GM03348 (cell line): Measurements from ENCODE around the gene CT45A3.
"Not testable (repeated sequence)": the region's sequence is repeated elsewhere in the genome, so short reads cannot be mapped to it uniquely, and the experiment has no call there.

Experiments used
- DNase-seq: peaks from one replicate; pipeline ENCODE4 v3.0.0; 2012; ENCODE audit warnings: low spot score

Gene CT45A3

GRCh38 chrX:135768091-135768490 is at the start of gene CT45A3:
TSS of gene CT45A3 (minus strand) at chrX:135768191. CDS start at chrX:135764444, 3,747 bp downstream.
- not testable (repeated sequence) for DNase-seq

- not testable (repeated sequence) for DNase-seq
Observed at GRCh38 chrX:135802687-135803086, 34.7 kb upstream of the CT45A3 start, which contains the start of gene CT45A6. TSS of gene CT45A6 (minus strand) at chrX:135802787. CDS start at chrX:135798993, 3,794 bp downstream.

DNA sequence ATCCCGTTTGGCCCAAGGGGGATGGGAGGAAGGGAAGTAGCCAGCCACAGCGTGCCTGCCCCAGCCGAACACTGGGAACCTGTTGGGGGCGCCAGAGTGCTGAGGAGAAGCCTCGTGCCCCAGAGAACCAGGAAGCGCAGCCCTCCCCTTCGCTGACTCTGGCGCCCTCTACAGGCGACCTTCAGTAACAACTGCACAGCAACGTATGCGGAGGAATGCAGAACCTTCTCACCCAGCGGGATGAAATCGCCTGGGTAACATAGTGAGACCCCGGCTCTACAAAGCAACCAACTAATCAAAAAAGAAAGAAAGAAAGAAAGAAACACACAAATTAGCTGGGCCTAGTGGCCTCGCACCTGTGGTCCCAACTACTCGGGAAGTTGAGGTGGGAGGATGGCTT is 17.4 kb upstream of the CT45A3 start, which contains the start of gene CT45A5:
Gene CT45A5 (minus strand): TSS at position 101 of the 400 bp plus-strand sequence. CDS start 3,774 bp downstream, outside the sequence.
- not testable (repeated sequence) for DNase-seq

GRCh38 chrX:135744739-135745138 is 23.3 kb downstream of the CT45A3 start:
- DNase-seq: not testable (repeated sequence)

GRCh38 chrX:135741192-135741715 is 26.7 kb downstream of the CT45A3 start:
- DNase-seq: no peak

DNA sequence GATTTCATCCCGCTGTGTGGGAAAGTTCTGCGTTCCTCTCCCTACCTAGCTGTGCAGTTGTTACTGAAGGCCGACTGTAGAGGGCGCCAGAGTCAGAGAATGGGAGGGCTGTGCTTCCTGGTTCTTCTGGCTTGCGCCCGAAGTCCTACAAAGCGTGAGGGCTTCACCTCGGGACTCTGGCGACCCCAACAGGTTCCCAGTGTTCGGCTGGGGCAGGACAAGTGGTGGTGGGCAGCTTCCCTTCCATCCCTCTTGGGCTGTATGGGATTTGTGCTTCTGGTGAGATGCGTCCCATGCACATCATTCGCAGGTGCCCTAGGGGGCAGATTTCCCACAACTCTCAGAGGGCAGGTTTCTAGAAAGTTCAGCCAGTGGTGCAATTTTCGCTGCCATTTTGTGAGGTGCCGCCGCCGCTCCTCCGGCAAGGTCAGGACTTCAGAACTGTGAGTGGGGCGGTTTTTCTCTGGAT is 27.3 kb downstream of the CT45A3 start:
- DNase-seq: peak; percentile 4

DNA sequence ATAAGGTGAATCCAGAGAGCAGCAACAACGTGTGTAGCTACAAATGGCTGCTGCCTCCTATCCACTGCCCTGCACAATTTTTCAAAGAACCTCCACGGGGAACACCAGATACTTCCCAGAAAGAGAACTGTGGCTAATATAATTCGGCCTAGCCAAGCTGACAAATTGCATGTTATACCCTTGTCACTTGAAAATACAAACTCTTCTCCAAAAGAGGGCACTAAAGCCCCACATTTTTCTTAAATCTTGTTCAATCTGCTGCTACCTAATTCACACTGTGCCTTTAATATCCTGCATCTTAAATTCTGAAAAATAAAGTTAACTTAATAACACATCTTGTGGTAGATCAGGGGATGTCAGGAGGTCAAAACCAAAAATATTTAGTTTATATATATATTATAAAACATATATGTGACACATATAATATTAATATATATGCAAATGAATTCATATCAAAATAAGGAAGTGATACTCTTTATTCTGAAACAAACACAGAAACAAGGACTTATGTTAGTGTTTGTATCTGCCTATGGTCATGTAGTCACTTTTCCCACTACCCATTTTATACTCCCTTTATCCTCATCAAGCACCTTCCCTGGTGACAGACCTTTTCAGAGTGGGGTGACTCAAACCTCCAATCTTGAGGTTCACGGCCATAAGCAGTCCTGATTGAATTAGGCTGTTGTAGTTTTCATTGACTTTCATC is 30.5 kb downstream of the CT45A3 start:
- DNase-seq: no peak

DNA sequence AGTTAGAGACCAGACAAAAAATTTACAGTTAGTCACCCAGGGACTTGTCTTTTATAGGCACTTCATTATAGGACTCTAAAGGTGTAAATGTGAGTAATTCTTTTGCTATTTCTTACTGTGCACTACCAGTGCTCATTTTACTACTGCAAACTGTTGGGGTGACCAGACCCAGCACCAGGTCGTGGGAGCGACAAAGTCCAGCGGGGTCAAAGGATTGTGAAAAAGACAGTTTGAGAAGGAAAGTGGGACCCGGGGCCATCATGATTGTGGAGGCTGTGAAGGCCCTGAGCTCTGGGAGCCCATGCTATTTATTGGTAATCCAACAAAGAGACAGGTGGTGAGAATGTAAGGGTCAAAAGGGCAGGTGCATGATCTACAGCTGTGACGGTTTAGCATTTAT is 33.3 kb downstream of the CT45A3 start:
- not testable (repeated sequence) for DNase-seq

DNA sequence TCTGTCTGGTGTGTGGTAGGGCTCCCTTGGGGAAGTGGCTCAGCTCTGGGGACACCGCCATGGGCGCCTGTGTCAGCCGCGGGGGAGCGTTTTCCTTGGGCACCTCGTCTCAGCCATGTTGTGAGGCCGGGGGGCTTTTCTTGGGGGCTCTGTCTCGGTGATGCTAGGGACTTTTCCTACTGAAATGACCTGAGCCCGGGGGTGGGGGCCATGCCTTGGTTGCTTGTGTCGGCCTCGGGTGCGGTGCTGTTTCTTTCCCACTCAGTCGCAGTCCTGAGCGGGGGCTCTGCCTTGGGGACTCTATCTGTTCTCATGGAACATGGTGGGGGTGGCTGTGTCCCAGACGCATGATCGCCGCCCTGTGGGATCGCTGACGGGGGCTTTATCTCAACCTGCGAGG is 54.2 kb downstream of the CT45A3 start:
- DNase-seq: no peak

GRCh38 chrX:135713183-135713689 is 54.8 kb downstream of the CT45A3 start, which contains the start of gene CT45A1:
TSS of gene CT45A1 (plus strand) at chrX:135713639. CDS start at chrX:135718941, 5,302 bp downstream.
- DNase-seq: not testable (repeated sequence)
